Measurements from ENCODE around the gene SPTAN1.

DNA sequence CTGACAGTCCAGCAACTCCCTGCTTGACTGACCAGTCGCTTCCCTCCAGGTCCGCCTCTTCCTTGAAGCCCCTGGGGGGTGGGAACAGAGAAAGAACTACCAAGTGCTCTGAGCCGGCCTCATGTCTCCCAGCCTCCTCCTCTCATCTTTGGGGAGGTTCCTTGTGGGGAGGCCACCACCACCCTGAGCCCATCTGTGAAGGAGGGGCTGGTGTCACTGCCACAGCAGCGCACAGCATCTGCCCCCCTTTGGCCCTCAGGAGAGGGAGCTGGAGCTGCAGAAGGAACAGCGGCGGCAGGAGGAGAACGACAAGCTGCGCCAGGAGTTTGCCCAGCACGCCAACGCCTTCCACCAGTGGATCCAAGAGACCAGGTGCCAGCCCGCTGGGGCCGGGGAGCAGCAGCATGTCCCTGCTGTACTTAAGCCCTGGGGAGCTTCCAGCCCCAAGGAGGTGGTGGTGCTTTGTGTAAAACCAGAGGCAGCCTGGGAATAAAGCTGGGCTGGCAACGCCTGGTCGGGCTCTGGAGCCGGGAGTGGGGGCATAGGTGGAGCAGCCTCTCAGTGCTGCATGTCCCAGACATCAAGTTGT is 74.8 kb downstream of the SPTAN1 start:
- TF ChIP-seq, protein P1, sequence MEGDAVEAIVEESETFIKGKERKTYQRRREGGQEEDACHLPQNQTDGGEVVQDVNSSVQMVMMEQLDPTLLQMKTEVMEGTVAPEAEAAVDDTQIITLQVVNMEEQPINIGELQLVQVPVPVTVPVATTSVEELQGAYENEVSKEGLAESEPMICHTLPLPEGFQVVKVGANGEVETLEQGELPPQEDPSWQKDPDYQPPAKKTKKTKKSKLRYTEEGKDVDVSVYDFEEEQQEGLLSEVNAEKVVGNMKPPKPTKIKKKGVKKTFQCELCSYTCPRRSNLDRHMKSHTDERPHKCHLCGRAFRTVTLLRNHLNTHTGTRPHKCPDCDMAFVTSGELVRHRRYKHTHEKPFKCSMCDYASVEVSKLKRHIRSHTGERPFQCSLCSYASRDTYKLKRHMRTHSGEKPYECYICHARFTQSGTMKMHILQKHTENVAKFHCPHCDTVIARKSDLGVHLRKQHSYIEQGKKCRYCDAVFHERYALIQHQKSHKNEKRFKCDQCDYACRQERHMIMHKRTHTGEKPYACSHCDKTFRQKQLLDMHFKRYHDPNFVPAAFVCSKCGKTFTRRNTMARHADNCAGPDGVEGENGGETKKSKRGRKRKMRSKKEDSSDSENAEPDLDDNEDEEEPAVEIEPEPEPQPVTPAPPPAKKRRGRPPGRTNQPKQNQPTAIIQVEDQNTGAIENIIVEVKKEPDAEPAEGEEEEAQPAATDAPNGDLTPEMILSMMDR (IDR thresholded peaks at IDR 0.05; ENCODE audit: low read length), result no peak
- TF ChIP-seq EZH2 (IDR thresholded peaks at IDR 0.05; ENCODE audit: borderline replicate concordance, low read length), result no peak

Measured in OCI-LY1 (cell line).